ENCODE measurements around the gene SUSD1. TPM values are rescaled to one million over a fixed set of nuclear protein-coding genes. Genes with fewer than 3 reads are reported as not detected.

Gene SUSD1
- total and polyA plus RNA-seq, 2 of the 13 experiments (the other 11 are each of a cell fraction or from before 2014, with no cell fraction given), result 25.9 to 32.3 TPM

GRCh38 chr9:112135706-112136105 lies 39.4 kb downstream of the SUSD1 start:
- ATAC-seq (no peak), DNase-seq (ENCODE audit: low spot score) (no peak), FAIRE-seq (no peak)
- Histone ChIP-seq H3K36me3 (replicated peaks in 1 of 2; ENCODE audit: control insufficient read depth in 1 of 2, insufficient read depth in 2 of 2, low read length in 2 of 2) (peaks cover 5 to 6% of the 10 kb centered on the region in 2 experiments; a peak in 4 of 5 replicates), H3K27ac (ENCODE audit: extremely low read length, insufficient read depth, low read length) (no peak overlapping the region), H3K79me2 (ENCODE audit: insufficient read depth, low read length) (no peaks in the 10 kb centered on the region), H3K27me3 (ENCODE audit: control insufficient read depth in 1 of 2, insufficient read depth in 2 of 2, low read length in 2 of 2) (no peaks in the 10 kb centered on the region), H3K9ac (ENCODE audit: insufficient read depth, low read depth, low read length) (no peak overlapping the region), H3K9me3 (ENCODE audit: low read length) (no peaks in the 10 kb centered on the region), H3K4me2 (ENCODE audit: low read depth, low read length) (no peak overlapping the region), H3K4me3 (replicated peaks in 1 of 3; ENCODE audit: insufficient read depth in 1 of 3, low read depth in 2 of 3, low read length in 3 of 3) (no peak overlapping the region), H2AFZ (ENCODE audit: low read length) (no peak overlapping the region), H4K20me1 (ENCODE audit: insufficient read depth, low read length) (no peaks in the 10 kb centered on the region), H3K4me1 (ENCODE audit: insufficient read depth, low read length) (peaks cover 12% of the 10 kb centered on the region)
- CTCF ChIA-PET (ENCODE audit: low intra/inter-chr PET ratio, low total read pairs), result no interaction called here
- TF ChIP-seq GLMP (CRISPR knock-in tag; IDR thresholded peaks at IDR 0.05; ENCODE audit: borderline replicate concordance) (no peak), ZNF142 (CRISPR knock-in tag; IDR thresholded peaks at IDR 0.05) (no peak), HOXA7 (CRISPR knock-in tag; IDR thresholded peaks at IDR 0.05) (no peak), ZNF772 (CRISPR knock-in tag; IDR thresholded peaks at IDR 0.05) (no peak), CCAR2 (optimal IDR thresholded peaks at IDR 0.05; ENCODE audit: low read depth, low read length) (no peak), ZFAT (CRISPR knock-in tag; conservative IDR thresholded peaks at IDR 0.05) (no peak), POLR2AphosphoS2 (IDR thresholded peaks at IDR 0.05; ENCODE audit: low read depth, low read length) (no peak), SIX4 (CRISPR knock-in tag; IDR thresholded peaks at IDR 0.05) (no peak), RBM39 (IDR thresholded peaks at IDR 0.05; ENCODE audit: low read depth, low read length, poor library complexity, severe bottlenecking) (no peak), ZMAT5 (CRISPR knock-in tag; IDR thresholded peaks at IDR 0.05; ENCODE audit: borderline replicate concordance, low read depth) (no peak), ZNF44 (CRISPR knock-in tag; IDR thresholded peaks at IDR 0.05) (no peak), GABPB1 (CRISPR knock-in tag; IDR thresholded peaks at IDR 0.05) (no peak), KLF6 (CRISPR knock-in tag; IDR thresholded peaks at IDR 0.05) (no peak), ZNF740 (CRISPR knock-in tag; IDR thresholded peaks at IDR 0.05) (no peak)
- intact Hi-C loops (cut with micrococcal nuclease; ENCODE audit: unreplicated experiment), result no loop called here
- in situ Hi-C loops (cut with HindIII; ENCODE audit: extremely low pct_ligation_motif_present, low pct_unique_long_range_greater_than_20kb), result no loop called here
- no TSS peak for BruUV-seq (replicated peaks)
- 95% methylated on average over 4 of the region's 4 CpGs for WGBS (ENCODE audit: low lambda C conversion rate)
- POLR2A ChIA-PET, result no interaction called here

Measured in HepG2 (cell line).